ENCODE results near the gene UQCRC1. TPM values are rescaled to one million over a fixed set of nuclear protein-coding genes. Genes with fewer than 3 reads are reported as not detected.

The UQCRC1 gene
- total RNA-seq, 4 donors from 2014 or later, result 679 to 861 (median 720) TPM

DNA sequence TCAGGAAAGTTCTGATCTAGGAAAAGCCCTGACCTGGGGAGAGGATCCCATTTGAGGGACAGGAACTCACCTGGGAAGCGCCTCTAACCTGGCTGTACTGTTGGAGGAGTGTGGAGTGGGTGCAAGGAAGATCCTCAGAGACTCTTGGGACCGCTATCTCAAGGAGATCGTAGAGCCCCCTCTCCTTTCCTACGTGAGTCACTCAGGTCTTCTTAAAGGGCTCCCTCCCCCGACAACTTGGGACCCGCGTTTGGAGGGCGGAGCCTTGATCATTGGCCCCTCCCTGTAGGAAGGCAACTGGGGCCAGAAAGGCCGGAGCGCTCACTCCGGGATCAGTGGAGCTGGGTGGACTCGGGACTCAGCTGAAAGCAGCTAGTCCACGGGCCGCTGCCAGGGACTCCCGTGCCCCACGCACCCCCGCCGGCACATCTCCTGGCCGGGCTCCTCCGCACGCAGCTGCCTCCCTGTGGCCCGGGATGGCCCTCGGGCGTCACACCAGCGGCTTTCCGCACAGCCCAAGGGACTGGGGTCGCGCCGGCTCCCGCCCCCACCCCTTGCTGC lies 25.3 kb upstream of the UQCRC1 start:
- in situ Hi-C loops (cut with MboI; ENCODE audit: low sequenced_read_pairs in 4 of 4), result no loop called here
- H3K4me1 ChIP-seq, result peaks cover 16 to 24% of the 10 kb centered on the region in 2 donors
- intact Hi-C loops (cut with DNase I; ENCODE audit: low total_unique reads), result loop anchor here (1.0 kb wide), 5 partner anchors 22 to 168 kb away; partner anchors contain the start of genes NCKIPSD and UQCRC1

DNA sequence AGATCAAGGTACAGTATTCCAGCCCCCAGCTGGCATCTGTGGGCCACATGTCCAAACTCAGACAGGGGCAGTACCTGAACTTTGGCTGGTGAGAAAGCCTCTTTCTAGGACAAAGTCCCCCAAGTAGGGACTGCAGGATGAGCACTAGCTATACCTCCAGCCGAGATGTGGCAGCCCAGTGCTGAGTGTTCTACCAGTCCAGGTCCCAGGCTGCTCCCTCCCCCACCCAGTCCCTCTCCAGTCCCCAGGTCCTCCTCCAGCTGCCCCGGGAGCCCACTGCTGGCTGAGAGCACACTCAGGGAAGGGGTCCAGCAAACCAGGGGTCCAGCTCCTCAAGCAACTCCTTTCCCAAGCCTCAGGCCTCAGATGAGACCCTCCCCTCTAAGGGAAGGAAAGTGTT lies 24.3 kb upstream of the UQCRC1 start:
- H3K4me1 ChIP-seq, result peaks cover 16 to 24% of the 10 kb centered on the region in 2 donors
- DNase-seq, result no peak
- TF ChIP-seq POLR2A (IDR thresholded peaks at IDR 0.05), result no peak
- TF ChIP-seq, protein P1, sequence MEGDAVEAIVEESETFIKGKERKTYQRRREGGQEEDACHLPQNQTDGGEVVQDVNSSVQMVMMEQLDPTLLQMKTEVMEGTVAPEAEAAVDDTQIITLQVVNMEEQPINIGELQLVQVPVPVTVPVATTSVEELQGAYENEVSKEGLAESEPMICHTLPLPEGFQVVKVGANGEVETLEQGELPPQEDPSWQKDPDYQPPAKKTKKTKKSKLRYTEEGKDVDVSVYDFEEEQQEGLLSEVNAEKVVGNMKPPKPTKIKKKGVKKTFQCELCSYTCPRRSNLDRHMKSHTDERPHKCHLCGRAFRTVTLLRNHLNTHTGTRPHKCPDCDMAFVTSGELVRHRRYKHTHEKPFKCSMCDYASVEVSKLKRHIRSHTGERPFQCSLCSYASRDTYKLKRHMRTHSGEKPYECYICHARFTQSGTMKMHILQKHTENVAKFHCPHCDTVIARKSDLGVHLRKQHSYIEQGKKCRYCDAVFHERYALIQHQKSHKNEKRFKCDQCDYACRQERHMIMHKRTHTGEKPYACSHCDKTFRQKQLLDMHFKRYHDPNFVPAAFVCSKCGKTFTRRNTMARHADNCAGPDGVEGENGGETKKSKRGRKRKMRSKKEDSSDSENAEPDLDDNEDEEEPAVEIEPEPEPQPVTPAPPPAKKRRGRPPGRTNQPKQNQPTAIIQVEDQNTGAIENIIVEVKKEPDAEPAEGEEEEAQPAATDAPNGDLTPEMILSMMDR (IDR thresholded peaks at IDR 0.05 in 4 of 5, conservative IDR thresholded peaks at IDR 0.05 in 1 of 5), result no peak
- in situ Hi-C loops (cut with MboI; ENCODE audit: low sequenced_read_pairs in 4 of 4), result no loop called here
- no peak overlapping the region for H3K27ac ChIP-seq
- no peak overlapping the region for H3K4me3 ChIP-seq
- no peak for ATAC-seq
- no peaks in the 10 kb centered on the region for H3K9me3 ChIP-seq
- intact Hi-C loops (cut with DNase I; ENCODE audit: low total_unique reads), result no loop called here
- H3K36me3 ChIP-seq, result peaks cover 0 to 38% of the 10 kb centered on the region in 2 donors
- H3K27me3 ChIP-seq, result no peaks in the 10 kb centered on the region

More for the DNA sequence above, 25.3 kb upstream of the UQCRC1 start:
- Histone ChIP-seq H3K27me3 (no peaks in the 10 kb centered on the region), H3K36me3 (peaks cover 0 to 32% of the 10 kb centered on the region in 2 donors), H3K27ac (peak overlapping the region; percentile 84 to 92 (median 90)), H3K9me3 (no peaks in the 10 kb centered on the region), H3K4me3 (peak overlapping the region; percentile 60 to 97 (median 84))
- DNase-seq, result peak; percentile 12 to 51
- TF ChIP-seq POLR2A (IDR thresholded peaks at IDR 0.05), result no peak
- TF ChIP-seq, protein P1 (IDR thresholded peaks at IDR 0.05 in 4 of 5, conservative IDR thresholded peaks at IDR 0.05 in 1 of 5), result no peak
- peak; percentile 25 to 29 for ATAC-seq

DNA sequence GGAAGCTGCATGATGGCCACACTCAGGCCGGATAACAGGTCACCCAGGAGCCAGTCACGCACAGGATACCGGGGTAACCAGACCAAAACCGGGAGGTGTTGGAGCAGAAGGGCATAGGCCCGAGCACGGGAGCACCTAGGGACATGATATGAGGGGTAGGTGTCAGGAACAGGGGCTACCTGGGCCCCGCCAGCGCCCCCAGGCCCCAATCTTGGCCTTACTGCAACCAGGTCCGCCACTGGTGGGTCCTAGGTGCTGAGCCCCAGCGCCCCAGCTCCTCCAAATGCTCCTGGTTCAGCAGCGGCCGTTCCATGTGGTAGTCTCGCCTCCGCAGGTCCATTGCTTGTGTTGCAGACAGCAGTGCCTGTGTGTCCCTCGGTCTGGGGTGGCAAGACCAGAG lies 23.8 kb upstream of the UQCRC1 start:
- Histone ChIP-seq H3K36me3 (peaks cover 0 to 43% of the 10 kb centered on the region in 2 donors), H3K27ac (no peak overlapping the region), H3K27me3 (no peaks in the 10 kb centered on the region), H3K9me3 (no peaks in the 10 kb centered on the region), H3K4me1 (peaks cover 16 to 24% of the 10 kb centered on the region in 2 donors), H3K4me3 (no peak overlapping the region)
- intact Hi-C loops (cut with DNase I; ENCODE audit: low total_unique reads) (no loop called here), in situ Hi-C loops (cut with MboI; ENCODE audit: low sequenced_read_pairs in 4 of 4) (no loop called here)
- ATAC-seq (no peak), DNase-seq (no peak)
- TF ChIP-seq POLR2A (IDR thresholded peaks at IDR 0.05), result no peak
- TF ChIP-seq, protein P1 (IDR thresholded peaks at IDR 0.05 in 4 of 5, conservative IDR thresholded peaks at IDR 0.05 in 1 of 5), result no peak

DNA sequence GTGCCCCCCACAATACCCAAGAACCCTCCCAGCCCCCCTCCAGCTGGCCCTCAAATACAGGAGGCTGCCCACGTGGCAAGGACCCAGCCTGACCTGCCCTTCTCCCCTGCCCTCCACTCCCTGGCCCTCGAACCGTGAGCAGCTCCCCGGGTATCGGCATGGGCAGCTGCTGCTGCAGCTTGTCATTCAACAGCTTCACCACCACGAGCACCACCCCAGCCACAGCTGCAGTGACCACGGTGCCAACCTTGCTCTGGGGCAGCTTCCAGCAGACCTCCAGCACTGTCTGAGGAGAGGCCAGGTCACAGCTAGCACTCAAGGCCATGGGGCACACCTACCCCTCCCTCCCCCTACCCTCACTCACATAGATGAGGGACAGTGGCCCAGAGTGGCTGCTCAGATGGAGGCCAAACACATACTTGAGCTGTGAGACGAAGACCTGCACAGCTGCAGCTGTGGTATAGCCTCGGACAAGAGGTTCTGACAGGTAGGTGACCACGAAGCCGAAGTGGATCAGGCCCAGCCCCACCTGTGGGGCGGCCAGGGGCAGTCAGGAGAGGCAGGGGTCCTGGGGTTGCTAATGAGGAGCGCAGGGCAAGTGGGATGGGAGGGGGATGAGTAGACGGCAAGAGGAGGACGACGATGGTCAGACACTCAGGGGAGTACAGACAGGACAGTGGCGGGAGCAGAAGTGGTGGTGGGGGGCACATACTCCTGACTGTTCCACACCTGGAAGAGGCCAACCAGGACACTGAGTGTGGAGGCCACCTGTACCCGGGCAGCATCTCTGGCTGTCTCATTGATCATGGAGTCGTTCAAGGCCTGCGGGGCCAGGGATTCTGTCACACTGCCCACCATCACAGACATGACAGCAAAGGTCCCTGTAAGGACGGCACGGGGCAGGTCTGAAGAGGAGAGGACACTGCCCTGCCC lies 22.3 kb upstream of the UQCRC1 start:
- Histone ChIP-seq H3K9me3 (no peaks in the 10 kb centered on the region), H3K27me3 (no peaks in the 10 kb centered on the region), H3K4me3 (no peak overlapping the region), H3K4me1 (peaks cover 15 to 23% of the 10 kb centered on the region in 2 donors), H3K36me3 (peaks cover 0 to 50% of the 10 kb centered on the region in 2 donors), H3K27ac (no peak overlapping the region)
- DNase-seq (no peak), ATAC-seq (no peak)
- in situ Hi-C loops (cut with MboI; ENCODE audit: low sequenced_read_pairs in 4 of 4), result no loop called here
- intact Hi-C loops (cut with DNase I; ENCODE audit: low total_unique reads), result no loop called here
- TF ChIP-seq, protein P1 (IDR thresholded peaks at IDR 0.05 in 4 of 5, conservative IDR thresholded peaks at IDR 0.05 in 1 of 5), result no peak

All from gastrocnemius medialis (tissue), 4 donors.